ENCODE data around the gene CFAP100. TPM values are rescaled to one million over a fixed set of nuclear protein-coding genes. Genes with fewer than 3 reads are reported as not detected.

The CFAP100 gene
- total and polyA plus RNA-seq, 7 experiments from 2014 or later, result not detected

GRCh38 chr3:126360714-126361060, 34.0 kb upstream of the CFAP100 start:
- Histone ChIP-seq H3K4me1 (ENCODE audit: control insufficient read depth in 2 of 2, insufficient read depth in 2 of 2, low read length in 2 of 2) (peaks cover 4 to 7% of the 10 kb centered on the region in 2 donors), H3K4me3 (ENCODE audit: low read length) (no peak overlapping the region), H3K27me3 (ENCODE audit: control insufficient read depth in 2 of 2, insufficient read depth in 2 of 2, low read length in 2 of 2) (peaks cover 8 to 9% of the 10 kb centered on the region in 2 donors), H3K27ac (ENCODE audit: low read depth, low read length) (no peak overlapping the region), H3K36me3 (ENCODE audit: control insufficient read depth in 2 of 3, insufficient read depth in 3 of 3, low read length in 3 of 3) (no peaks in the 10 kb centered on the region), H3K9me3 (ENCODE audit: control insufficient read depth in 2 of 3, low read length in 3 of 3) (no peaks in the 10 kb centered on the region)
- intact Hi-C loops (cut with micrococcal nuclease), result no loop called here
- CTCF ChIA-PET, result no interaction called here
- H3K9me3 Mint-ChIP-seq, result no peaks in the 10 kb centered on the region
- no peaks in the 10 kb centered on the region for H3K36me3 Mint-ChIP-seq
- no peak for ATAC-seq
- H3K27ac Mint-ChIP-seq, result no peak overlapping the region
- H3K27me3 Mint-ChIP-seq, result peaks cover 39 to 51% (median 42%) of the 10 kb centered on the region in 5 donors
- no peak overlapping the region for H3K4me3 Mint-ChIP-seq
- no peak for DNase-seq
- H3K4me1 Mint-ChIP-seq, result peaks cover 8 to 14% (median 10%) of the 10 kb centered on the region in 7 donors
- POLR2A ChIA-PET, result no interaction called here

GRCh38 chr3:126361211-126361610, 33.5 kb upstream of the CFAP100 start:
- intact Hi-C loops (cut with micrococcal nuclease), result no loop called here
- no peak overlapping the region for H3K27ac Mint-ChIP-seq
- peaks cover 36 to 49% (median 38%) of the 10 kb centered on the region in 5 donors for H3K27me3 Mint-ChIP-seq
- ChIA-PET CTCF (no interaction called here), POLR2A (no interaction called here)
- peaks cover 3 to 9% of the 10 kb centered on the region in 2 donors for H3K27me3 ChIP-seq (ENCODE audit: control insufficient read depth in 2 of 2, insufficient read depth in 2 of 2, low read length in 2 of 2)
- DNase-seq (no peak), ATAC-seq (no peak)
- H3K4me1 ChIP-seq (ENCODE audit: control insufficient read depth in 2 of 2, insufficient read depth in 2 of 2, low read length in 2 of 2), result peaks cover 4 to 7% of the 10 kb centered on the region in 2 donors
- no peaks in the 10 kb centered on the region for H3K36me3 ChIP-seq (ENCODE audit: control insufficient read depth in 2 of 3, insufficient read depth in 3 of 3, low read length in 3 of 3)
- no peaks in the 10 kb centered on the region for H3K9me3 ChIP-seq (ENCODE audit: control insufficient read depth in 2 of 3, low read length in 3 of 3)
- H3K36me3 Mint-ChIP-seq, result no peaks in the 10 kb centered on the region
- no peak overlapping the region for H3K4me3 Mint-ChIP-seq
- H3K9me3 Mint-ChIP-seq, result no peaks in the 10 kb centered on the region
- H3K4me3 ChIP-seq (ENCODE audit: low read length), result no peak overlapping the region
- peaks cover 6 to 12% (median 9%) of the 10 kb centered on the region in 7 donors for H3K4me1 Mint-ChIP-seq
- H3K27ac ChIP-seq (ENCODE audit: low read depth, low read length), result no peak overlapping the region

DNA sequence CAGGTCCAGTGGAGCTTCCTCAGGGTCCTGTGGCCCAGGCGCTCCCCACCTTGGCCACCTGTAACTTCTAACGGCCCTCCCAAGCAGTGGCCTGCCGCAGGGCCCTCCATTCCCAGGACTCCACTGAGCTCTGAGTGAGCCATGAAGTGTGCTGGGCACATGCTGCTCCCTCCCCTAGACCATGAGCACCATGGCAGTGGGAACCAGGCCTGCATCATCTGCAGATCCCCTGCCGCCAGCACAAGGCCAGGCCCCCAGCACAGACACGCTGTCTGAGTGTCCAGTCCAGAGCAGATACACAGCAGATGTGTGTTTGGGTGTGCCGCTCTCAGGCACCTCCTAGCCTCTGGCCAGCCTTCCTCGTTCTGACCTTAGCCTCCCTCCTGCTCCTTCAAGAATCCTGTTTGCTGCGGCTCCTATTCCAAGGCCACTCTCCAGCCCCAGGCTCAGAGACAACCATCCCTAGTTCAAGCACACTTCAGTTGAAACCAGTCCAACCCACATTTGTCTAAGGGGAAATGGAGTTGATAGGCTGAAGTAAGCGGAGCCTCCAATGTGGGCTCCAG, 30.5 kb upstream of the CFAP100 start:
- Histone ChIP-seq H3K36me3 (ENCODE audit: control insufficient read depth in 2 of 3, insufficient read depth in 3 of 3, low read length in 3 of 3) (no peaks in the 10 kb centered on the region), H3K27ac (ENCODE audit: low read depth, low read length) (no peak overlapping the region), H3K4me3 (ENCODE audit: low read length) (no peak overlapping the region), H3K27me3 (ENCODE audit: control insufficient read depth in 2 of 2, insufficient read depth in 2 of 2, low read length in 2 of 2) (no peaks in the 10 kb centered on the region), H3K9me3 (ENCODE audit: control insufficient read depth in 2 of 3, low read length in 3 of 3) (no peaks in the 10 kb centered on the region), H3K4me1 (ENCODE audit: control insufficient read depth in 2 of 2, insufficient read depth in 2 of 2, low read length in 2 of 2) (no peaks in the 10 kb centered on the region)
- intact Hi-C loops (cut with micrococcal nuclease), result no loop called here
- DNase-seq (no peak), ATAC-seq (no peak)
- Mint-ChIP-seq H3K9me3 (no peaks in the 10 kb centered on the region), H3K4me3 (no peak overlapping the region), H3K36me3 (no peaks in the 10 kb centered on the region), H3K27ac (no peak overlapping the region), H3K4me1 (peaks cover 0 to 6% (median 0%) of the 10 kb centered on the region in 7 donors), H3K27me3 (peaks cover 16 to 34% (median 28%) of the 10 kb centered on the region in 5 donors)
- ChIA-PET POLR2A (no interaction called here), CTCF (no interaction called here)

DNA sequence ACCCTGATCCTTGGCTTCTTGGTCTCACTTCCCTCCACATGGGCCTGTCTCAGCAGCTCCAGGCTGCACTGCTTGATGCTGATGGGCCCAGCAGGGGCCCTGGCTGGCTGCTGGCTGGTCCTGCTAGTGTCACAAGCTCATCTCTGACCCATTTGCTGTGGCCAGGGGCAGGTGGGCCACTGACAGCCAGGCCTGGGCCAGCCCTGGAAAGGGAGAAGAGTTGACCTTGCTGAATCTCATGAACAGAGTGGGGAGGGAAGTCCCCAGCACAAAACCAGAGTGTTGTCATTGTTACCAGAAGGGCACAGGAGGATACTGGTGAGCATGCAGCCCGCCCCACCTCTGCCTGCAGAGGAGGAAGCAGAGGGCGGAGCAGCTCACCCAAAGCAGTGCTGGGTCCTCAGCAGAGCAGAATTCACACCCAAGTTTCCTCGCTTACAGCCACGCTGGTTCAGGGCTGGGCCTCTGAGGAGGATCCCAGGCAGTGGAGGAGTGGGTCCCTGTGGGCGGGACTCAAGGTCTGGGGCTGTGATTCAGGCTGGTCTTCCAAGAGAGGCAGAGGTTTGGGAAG, 29.9 kb upstream of the CFAP100 start:
- POLR2A ChIA-PET, result no interaction called here
- H3K4me3 ChIP-seq (ENCODE audit: low read length), result no peak overlapping the region
- peaks cover 11 to 28% (median 22%) of the 10 kb centered on the region in 5 donors for H3K27me3 Mint-ChIP-seq
- intact Hi-C loops (cut with micrococcal nuclease), result no loop called here
- H3K9me3 ChIP-seq (ENCODE audit: control insufficient read depth in 2 of 3, low read length in 3 of 3), result no peaks in the 10 kb centered on the region
- no peaks in the 10 kb centered on the region for H3K4me1 ChIP-seq (ENCODE audit: control insufficient read depth in 2 of 2, insufficient read depth in 2 of 2, low read length in 2 of 2)
- no peaks in the 10 kb centered on the region for H3K36me3 Mint-ChIP-seq
- peak; percentile 18 for ATAC-seq
- no peak overlapping the region for H3K27ac Mint-ChIP-seq
- CTCF ChIA-PET, result no interaction called here
- H3K4me3 Mint-ChIP-seq, result no peak overlapping the region
- no peaks in the 10 kb centered on the region for H3K36me3 ChIP-seq (ENCODE audit: control insufficient read depth in 2 of 3, insufficient read depth in 3 of 3, low read length in 3 of 3)
- H3K9me3 Mint-ChIP-seq, result no peaks in the 10 kb centered on the region
- no peak overlapping the region for H3K27ac ChIP-seq (ENCODE audit: low read depth, low read length)
- DNase-seq, result no peak
- H3K4me1 Mint-ChIP-seq, result peaks cover 0 to 6% (median 0%) of the 10 kb centered on the region in 7 donors
- H3K27me3 ChIP-seq (ENCODE audit: control insufficient read depth in 2 of 2, insufficient read depth in 2 of 2, low read length in 2 of 2), result no peaks in the 10 kb centered on the region

- DNase-seq, result no peak
Observed at GRCh38 chr3:126365351-126366277, 29.1 kb upstream of the CFAP100 start.

GRCh38 chr3:126367316-126367805, 27.3 kb upstream of the CFAP100 start:
- ATAC-seq (no peak), DNase-seq (no peak)
- Mint-ChIP-seq H3K27me3 (peaks cover 0 to 12% (median 7%) of the 10 kb centered on the region in 5 donors), H3K9me3 (no peaks in the 10 kb centered on the region), H3K4me1 (peaks cover 0 to 6% (median 0%) of the 10 kb centered on the region in 7 donors), H3K36me3 (no peaks in the 10 kb centered on the region), H3K4me3 (no peak overlapping the region), H3K27ac (no peak overlapping the region)
- Histone ChIP-seq H3K36me3 (ENCODE audit: control insufficient read depth in 2 of 3, insufficient read depth in 3 of 3, low read length in 3 of 3) (no peaks in the 10 kb centered on the region), H3K27me3 (ENCODE audit: control insufficient read depth in 2 of 2, insufficient read depth in 2 of 2, low read length in 2 of 2) (no peaks in the 10 kb centered on the region), H3K4me1 (ENCODE audit: control insufficient read depth in 2 of 2, insufficient read depth in 2 of 2, low read length in 2 of 2) (no peaks in the 10 kb centered on the region), H3K27ac (ENCODE audit: low read depth, low read length) (no peak overlapping the region), H3K9me3 (ENCODE audit: control insufficient read depth in 2 of 3, low read length in 3 of 3) (no peaks in the 10 kb centered on the region), H3K4me3 (ENCODE audit: low read length) (no peak overlapping the region)
- POLR2A ChIA-PET, result no interaction called here
- CTCF ChIA-PET, result no interaction called here
- intact Hi-C loops (cut with micrococcal nuclease), result no loop called here

More at GRCh38 chr3:126365351-126366277, 29.1 kb upstream of the CFAP100 start:
- Mint-ChIP-seq H3K36me3 (no peaks in the 10 kb centered on the region), H3K4me1 (peaks cover 0 to 6% (median 0%) of the 10 kb centered on the region in 7 donors), H3K27ac (no peak overlapping the region), H3K9me3 (no peaks in the 10 kb centered on the region), H3K27me3 (peaks cover 6 to 22% (median 17%) of the 10 kb centered on the region in 5 donors), H3K4me3 (no peak overlapping the region)
- ChIA-PET POLR2A (no interaction called here), CTCF (no interaction called here)
- Histone ChIP-seq H3K36me3 (ENCODE audit: control insufficient read depth in 2 of 3, insufficient read depth in 3 of 3, low read length in 3 of 3) (no peaks in the 10 kb centered on the region), H3K4me1 (ENCODE audit: control insufficient read depth in 2 of 2, insufficient read depth in 2 of 2, low read length in 2 of 2) (no peaks in the 10 kb centered on the region), H3K27ac (ENCODE audit: low read depth, low read length) (no peak overlapping the region), H3K4me3 (ENCODE audit: low read length) (no peak overlapping the region), H3K27me3 (ENCODE audit: control insufficient read depth in 2 of 2, insufficient read depth in 2 of 2, low read length in 2 of 2) (no peaks in the 10 kb centered on the region), H3K9me3 (ENCODE audit: control insufficient read depth in 2 of 3, low read length in 3 of 3) (no peaks in the 10 kb centered on the region)
- intact Hi-C loops (cut with micrococcal nuclease), result no loop called here
- ATAC-seq, result no peak

All from naive thymus-derived CD4-positive, alpha-beta T cell (primary cell).